ENCODE measurements around the gene RNF112.

GRCh38 chr17:19372866-19373504 lies 38.0 kb upstream of the RNF112 start:
- no peak for TF ChIP-seq EZH2 (IDR thresholded peaks at IDR 0.05; ENCODE audit: borderline replicate concordance, low read length)
- TF ChIP-seq, protein P1, sequence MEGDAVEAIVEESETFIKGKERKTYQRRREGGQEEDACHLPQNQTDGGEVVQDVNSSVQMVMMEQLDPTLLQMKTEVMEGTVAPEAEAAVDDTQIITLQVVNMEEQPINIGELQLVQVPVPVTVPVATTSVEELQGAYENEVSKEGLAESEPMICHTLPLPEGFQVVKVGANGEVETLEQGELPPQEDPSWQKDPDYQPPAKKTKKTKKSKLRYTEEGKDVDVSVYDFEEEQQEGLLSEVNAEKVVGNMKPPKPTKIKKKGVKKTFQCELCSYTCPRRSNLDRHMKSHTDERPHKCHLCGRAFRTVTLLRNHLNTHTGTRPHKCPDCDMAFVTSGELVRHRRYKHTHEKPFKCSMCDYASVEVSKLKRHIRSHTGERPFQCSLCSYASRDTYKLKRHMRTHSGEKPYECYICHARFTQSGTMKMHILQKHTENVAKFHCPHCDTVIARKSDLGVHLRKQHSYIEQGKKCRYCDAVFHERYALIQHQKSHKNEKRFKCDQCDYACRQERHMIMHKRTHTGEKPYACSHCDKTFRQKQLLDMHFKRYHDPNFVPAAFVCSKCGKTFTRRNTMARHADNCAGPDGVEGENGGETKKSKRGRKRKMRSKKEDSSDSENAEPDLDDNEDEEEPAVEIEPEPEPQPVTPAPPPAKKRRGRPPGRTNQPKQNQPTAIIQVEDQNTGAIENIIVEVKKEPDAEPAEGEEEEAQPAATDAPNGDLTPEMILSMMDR (conservative IDR thresholded peaks at IDR 0.05 in 1 of 2, IDR thresholded peaks at IDR 0.05 in 1 of 2; ENCODE audit: extremely low read depth in 1 of 2, insufficient read depth in 1 of 2, low read depth in 1 of 2, low read length in 2 of 2), result no peak
